HG03457 (cell line): Measurements from ENCODE around the gene MARVELD2.

ENCODE experiments used
- ATAC-seq: cut with Tn5 transposase; IDR thresholded peaks from one replicate; pipeline ENCODE4 v1.9.1; 2021; ENCODE audit warnings: moderate number of reproducible peaks; ENCODE audit not compliant: unreplicated experiment

Gene MARVELD2

DNA sequence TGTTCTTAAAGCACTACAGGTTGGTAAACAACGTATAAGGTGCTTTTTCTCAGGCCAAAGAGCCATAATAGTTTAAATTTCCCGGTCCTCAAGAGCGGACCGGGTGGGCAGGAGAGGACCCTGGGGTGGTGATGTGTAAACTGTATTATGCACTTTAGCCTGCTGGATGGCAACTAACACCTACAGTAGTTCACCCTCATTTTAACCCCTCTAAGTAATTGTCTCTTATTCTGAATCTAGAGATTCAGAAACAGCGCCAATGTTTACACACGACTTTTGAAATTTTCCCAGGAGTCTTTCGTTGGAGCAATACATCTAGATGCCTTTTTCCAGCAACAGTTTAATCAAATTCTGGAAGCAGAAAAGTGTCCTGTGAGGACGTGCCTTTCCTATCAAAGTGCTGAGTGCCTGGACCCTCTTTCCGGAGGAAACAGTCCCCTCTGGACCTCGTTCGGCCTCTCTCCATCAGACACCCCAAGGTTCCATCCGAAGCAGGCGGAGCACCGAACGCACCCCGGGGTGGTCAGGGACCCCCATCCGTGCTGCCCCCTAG lies 77.0 kb downstream of the MARVELD2 start:
- no peak for ATAC-seq

DNA sequence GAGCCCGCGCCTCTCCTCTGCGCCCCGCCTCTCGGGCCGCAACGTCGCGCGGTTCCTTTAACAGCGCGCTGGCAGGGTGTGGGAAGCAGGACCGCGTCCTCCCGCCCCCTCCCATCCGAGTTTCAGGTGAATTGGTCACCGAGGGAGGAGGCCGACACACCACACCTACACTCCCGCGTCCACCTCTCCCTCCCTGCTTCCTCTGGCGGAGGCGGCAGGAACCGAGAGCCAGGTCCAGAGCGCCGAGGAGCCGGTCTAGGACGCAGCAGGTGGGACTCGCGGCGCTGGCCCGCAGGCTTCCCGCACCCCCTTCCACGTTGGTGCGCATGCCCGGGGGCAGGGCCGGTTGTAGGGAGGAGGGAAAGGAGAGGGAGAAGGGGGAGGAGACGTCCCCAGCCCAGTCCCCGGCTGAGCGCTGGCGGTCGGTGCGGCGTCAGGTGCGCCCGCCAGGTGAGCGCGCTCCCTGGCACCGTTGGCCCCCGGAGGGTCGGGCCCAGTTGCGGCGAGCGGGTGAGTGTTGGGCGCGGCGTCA lies 77.5 kb downstream of the MARVELD2 start, which contains the start of gene OCLN:
Gene OCLN, plus strand, starts transcription at position 400 of the 532 bp plus-strand sequence. CDS start 11,455 bp downstream, outside the sequence.
- no peak for ATAC-seq

GRCh38 chr5:69492923-69493395 lies 78.0 kb downstream of the MARVELD2 start:
- no peak for ATAC-seq

GRCh38 chr5:69493396-69494133 lies 78.6 kb downstream of the MARVELD2 start:
- ATAC-seq: no peak
